ENCODE data around the gene JAK2.

JAK2 gene

DNA sequence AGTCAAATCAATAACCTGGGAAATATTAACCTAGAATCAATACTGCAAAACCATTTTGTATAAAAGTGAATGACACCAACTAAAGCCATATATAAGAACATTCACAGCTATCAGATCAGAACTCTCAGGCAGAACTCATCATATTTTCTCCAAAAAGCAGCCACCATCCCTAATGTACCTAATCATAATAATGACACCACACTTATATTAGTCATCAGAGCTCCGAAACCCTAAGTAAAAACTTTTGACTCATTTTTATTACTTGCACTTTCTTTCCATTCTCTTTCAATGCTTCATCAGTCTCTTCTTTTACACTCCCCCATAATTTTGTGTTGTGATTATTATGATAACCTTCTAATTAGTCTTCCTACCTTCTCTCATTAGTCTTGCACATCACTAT, 155.1 kb downstream of the JAK2 start:
- no peak for DNase-seq (ENCODE audit: low read depth in 2 of 2)

DNA sequence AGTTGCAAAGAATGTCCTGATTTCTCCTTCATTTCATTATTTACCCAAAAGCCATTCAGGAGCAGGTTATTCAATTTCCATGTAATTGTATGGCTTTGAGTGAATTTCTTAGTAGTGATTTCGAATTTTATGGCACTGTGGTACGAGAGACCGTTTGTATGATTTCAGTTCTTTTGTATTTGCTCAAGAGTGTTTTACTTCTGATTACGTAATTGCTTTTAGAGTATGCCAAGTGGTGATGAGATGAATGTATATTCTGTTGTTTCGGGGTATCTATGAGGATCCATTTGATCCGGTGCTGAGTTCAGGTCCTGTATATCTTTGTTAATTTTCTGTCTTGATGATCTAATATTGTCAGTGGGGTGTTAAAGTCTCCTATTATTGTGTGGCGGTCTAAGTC, 159.1 kb downstream of the JAK2 start:
- DNase-seq (ENCODE audit: low read depth in 2 of 2), result no peak

DNA sequence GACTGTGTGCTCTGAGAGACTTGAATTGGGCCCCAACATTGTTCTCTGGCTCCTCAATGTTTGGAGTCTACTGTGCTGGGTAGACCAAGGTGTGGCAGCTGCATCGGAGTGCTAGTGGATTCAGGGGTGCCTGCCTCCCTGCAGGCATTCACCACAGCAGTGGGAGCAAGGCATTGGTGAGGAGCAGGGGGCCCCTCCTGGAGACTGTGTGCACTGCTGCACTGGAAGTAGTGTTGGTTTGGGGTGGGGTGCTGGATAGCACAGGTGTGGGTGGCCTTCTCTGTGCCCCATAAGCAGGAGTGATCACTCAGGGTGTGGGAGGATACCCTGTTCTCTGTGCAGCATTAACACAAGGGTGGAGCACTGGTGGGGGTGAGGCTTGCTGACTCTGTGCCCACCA, 161.2 kb downstream of the JAK2 start:
- no peak for DNase-seq (ENCODE audit: low read depth in 2 of 2)
